ENCODE measurements around the gene FAM117A. TPM values are rescaled to one million over a fixed set of nuclear protein-coding genes. Genes with fewer than 3 reads are reported as not detected.

The FAM117A gene
- total and polyA plus RNA-seq, 2 of the 8 experiments (the other 6 are each of a cell fraction or from before 2014, with no cell fraction given) = 28.4 to 45.7 TPM

DNA sequence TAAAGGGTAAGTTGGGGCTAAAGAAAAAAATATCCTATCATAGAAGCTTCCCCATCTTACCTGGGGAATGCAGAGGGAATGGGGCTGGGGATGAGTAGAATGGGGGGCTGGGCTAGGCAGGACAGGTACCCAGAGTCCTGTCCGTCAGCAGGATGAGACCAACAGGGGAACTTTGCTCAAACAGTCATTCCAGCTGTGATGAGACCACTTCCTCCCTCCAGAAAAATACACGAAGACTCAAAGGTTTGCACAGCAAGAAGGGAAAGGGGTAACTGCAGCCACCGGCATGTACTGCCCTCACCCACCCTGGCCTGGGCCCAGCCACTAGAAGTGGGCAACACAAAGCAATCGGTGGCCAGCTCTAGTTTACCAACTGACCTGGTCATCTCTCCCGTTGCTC lies 35.5 kb downstream of the FAM117A start (continued):
- TF ChIP-seq EZH2 (IDR thresholded peaks at IDR 0.05; ENCODE audit: low read depth, low read length, severe bottlenecking) (no peak), CTBP2 (IDR thresholded peaks at IDR 0.05; ENCODE audit: borderline replicate concordance, insufficient read depth, insufficient read length, low read length) (no peak), YY1 (IDR thresholded peaks at IDR 0.05; ENCODE audit: low read depth, low read length) (no peak)

Data from H1 (cell line).